ENCODE measurements around the gene SLC25A14.
"Not testable (repeated sequence)": the region's sequence is repeated elsewhere in the genome, so short reads cannot be mapped to it uniquely, and the experiment has no call there.

The SLC25A14 gene

DNA sequence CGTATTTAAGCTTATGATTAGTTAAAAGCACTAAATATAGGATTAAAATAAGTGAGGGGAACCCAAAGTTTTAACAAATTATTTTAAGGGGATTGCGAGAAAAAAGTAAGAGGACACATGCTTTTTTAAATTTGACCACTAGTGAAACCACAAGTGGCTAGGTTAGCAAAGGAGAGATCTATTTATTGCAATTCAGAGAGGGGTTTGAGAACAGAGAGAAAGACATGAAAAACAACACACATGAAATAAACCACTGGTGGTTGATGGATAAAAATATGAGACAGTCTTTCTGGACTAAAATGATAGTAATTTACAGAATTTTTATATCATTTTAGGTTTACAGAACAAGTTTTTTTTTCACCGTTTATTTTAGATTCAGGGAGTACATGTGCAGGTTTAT is 11.8 kb downstream of the SLC25A14 start:
- DNase-seq (ENCODE audit: insufficient read length, low spot score) (no peak), FAIRE-seq (no peak)
- TF ChIP-seq POU2F2 (IDR thresholded peaks at IDR 0.05; ENCODE audit: low read depth, low read length) = no peak
- no peak for TF ChIP-seq TAF1 (IDR thresholded peaks at IDR 0.05; ENCODE audit: low read depth, low read length)
- no peak for TF ChIP-seq POLR2AphosphoS5 (IDR thresholded peaks at IDR 0.05; ENCODE audit: low read depth, low read length)

DNA sequence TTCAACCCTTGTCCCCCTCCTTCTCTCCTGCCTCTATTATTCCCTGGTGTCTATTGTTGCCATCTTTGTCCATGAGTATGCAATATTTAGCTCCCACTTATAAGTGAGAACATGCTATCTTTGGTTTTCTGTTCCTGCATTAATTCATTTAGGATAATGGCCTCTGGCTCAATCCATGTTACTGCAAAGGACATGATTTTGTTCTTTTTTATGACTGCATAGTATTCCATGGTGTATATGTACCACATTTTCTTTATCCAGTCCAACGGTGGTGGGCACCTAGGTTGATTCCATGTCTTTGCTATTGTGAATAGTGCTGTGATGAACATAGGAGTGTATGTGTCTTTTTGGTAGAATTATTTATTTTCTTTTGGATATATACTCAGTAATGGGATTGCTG is 12.3 kb downstream of the SLC25A14 start:
- DNase-seq (ENCODE audit: insufficient read length, low spot score); FAIRE-seq: not testable (repeated sequence)

DNA sequence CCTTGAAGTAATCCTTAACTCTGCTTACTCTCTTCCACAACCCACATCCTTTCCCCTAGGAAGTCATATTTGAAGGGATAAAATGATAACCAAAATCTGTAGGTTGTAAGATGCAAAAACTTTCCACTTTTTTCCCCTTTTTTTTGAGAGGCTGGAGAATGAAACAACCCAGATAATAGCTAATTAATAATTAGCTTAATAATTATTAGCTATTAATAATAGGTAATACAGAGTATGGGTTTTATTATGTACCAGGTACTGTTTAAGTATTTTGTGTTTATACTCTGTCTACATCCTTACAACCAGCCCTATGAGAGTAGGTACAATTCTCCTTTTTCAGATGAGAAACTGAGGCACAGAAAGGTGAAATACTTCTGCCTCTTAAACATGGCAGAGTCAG is 36.4 kb downstream of the SLC25A14 start:
- DNase-seq (ENCODE audit: insufficient read length, low spot score) = no peak
- no peak for FAIRE-seq
- TF ChIP-seq TAF1 (IDR thresholded peaks at IDR 0.05; ENCODE audit: low read depth, low read length) (no peak), SPI1 (IDR thresholded peaks at IDR 0.05; ENCODE audit: low read depth, low read length) (no peak), POLR2AphosphoS5 (IDR thresholded peaks at IDR 0.05; ENCODE audit: low read depth, low read length) (no peak), POLR2A (IDR thresholded peaks at IDR 0.05; ENCODE audit: low read depth, low read length) (no peak), POU2F2 (IDR thresholded peaks at IDR 0.05; ENCODE audit: low read depth, low read length) (no peak)

DNA sequence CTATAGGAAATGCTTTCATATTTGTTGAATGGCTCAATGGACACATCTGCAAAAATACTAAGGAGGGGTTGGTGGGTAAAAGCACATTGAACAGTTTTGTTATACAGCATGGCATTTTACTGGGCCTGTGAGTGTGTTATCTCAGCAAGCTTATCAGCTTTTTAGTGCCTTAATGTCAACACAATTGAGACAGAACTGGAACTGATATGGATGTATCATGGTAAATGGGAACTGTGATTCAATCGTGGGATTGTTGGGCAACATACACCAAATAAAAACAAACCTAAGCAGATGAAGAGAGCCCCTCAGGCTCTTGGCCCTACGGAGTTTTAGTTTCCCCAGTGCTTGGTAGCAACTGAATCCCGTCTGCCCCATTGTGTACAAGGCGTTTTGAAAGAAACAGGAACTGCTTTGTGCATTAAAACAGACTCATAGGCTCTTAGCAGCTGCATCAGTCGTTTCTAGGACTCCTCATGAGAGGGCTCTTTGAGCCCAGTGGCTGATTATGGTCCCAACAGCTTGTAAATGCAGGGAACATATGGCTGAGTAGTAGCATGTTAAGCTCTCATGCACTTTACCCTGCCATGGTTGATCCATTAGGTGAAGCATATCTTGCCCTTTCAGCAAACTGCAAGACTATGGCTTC is 38.4 kb downstream of the SLC25A14 start:
- TF ChIP-seq POLR2A (IDR thresholded peaks at IDR 0.05; ENCODE audit: low read depth, low read length) (no peak), SPI1 (IDR thresholded peaks at IDR 0.05; ENCODE audit: low read depth, low read length) (no peak), POLR2AphosphoS5 (IDR thresholded peaks at IDR 0.05; ENCODE audit: low read depth, low read length) (no peak), TAF1 (IDR thresholded peaks at IDR 0.05; ENCODE audit: low read depth, low read length) (no peak), PAX5 (IDR thresholded peaks at IDR 0.05; ENCODE audit: insufficient read depth, low read length, severe bottlenecking) (no peak), POU2F2 (IDR thresholded peaks at IDR 0.05; ENCODE audit: low read depth, low read length) (no peak)
- no peak for FAIRE-seq

DNA sequence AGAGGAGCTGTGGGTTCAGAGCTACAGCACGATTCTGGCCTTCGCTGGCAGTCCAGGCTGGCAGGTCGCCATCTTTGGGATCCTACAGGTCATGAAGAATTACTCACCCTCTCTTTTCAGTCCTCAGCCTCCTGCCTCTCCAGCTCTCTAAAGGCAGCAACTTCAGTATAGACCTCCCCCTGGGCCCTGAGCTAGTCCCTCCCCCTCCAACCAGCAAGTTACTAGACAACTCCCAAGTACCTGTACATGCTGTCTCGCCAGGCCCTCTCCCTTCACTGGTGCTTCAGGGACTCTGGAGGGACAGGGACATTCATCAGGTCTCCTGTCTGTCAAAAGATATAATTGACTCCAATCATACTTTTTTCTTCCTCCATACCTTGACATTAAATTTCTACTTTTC is 45.8 kb downstream of the SLC25A14 start, which contains the start of gene GPR119:
Gene GPR119 (minus strand): TSS at position 155 of the 400 bp plus-strand sequence. CDS start 227 bp downstream, outside the sequence.
- TF ChIP-seq PAX5 (IDR thresholded peaks at IDR 0.05; ENCODE audit: insufficient read depth, low read length, severe bottlenecking) = no peak
- no peak for TF ChIP-seq POLR2A (IDR thresholded peaks at IDR 0.05; ENCODE audit: low read depth, low read length)
- TF ChIP-seq TAF1 (IDR thresholded peaks at IDR 0.05; ENCODE audit: low read depth, low read length) = no peak
- TF ChIP-seq SPI1 (IDR thresholded peaks at IDR 0.05; ENCODE audit: low read depth, low read length) = no peak
- no peak for TF ChIP-seq POLR2AphosphoS5 (IDR thresholded peaks at IDR 0.05; ENCODE audit: low read depth, low read length)
- no peak for TF ChIP-seq POU2F2 (IDR thresholded peaks at IDR 0.05; ENCODE audit: low read depth, low read length)
- no peak for DNase-seq (ENCODE audit: insufficient read length, low spot score)
- FAIRE-seq = no peak

More for the DNA sequence above, 38.4 kb downstream of the SLC25A14 start:
- no peak for DNase-seq (ENCODE audit: insufficient read length, low spot score)

DNA sequence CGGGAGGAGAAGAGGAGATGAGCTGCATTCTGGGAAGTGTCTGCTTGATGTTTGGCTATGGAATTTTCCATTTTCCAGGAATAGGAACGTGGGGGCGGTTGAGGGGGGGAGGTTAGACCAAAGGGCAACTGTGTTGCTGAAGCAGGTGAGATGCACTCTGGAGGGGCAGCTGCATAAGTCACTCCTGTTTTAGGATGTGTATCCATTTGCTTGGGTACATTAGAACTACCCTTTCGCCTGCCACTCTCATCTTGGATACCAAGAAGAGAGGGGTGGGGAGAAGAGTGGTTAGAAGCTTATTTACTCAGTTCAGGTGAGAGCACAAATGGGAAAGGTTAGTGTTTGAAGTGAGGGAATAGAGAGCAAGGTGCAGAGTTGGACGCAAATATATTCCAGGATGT is 46.7 kb downstream of the SLC25A14 start:
- TF ChIP-seq POLR2AphosphoS5 (IDR thresholded peaks at IDR 0.05; ENCODE audit: low read depth, low read length) = no peak
- no peak for TF ChIP-seq PAX5 (IDR thresholded peaks at IDR 0.05; ENCODE audit: insufficient read depth, low read length, severe bottlenecking)
- no peak for TF ChIP-seq POU2F2 (IDR thresholded peaks at IDR 0.05; ENCODE audit: low read depth, low read length)
- TF ChIP-seq POLR2A (IDR thresholded peaks at IDR 0.05; ENCODE audit: low read depth, low read length) = no peak
- no peak for TF ChIP-seq TAF1 (IDR thresholded peaks at IDR 0.05; ENCODE audit: low read depth, low read length)
- TF ChIP-seq SPI1 (IDR thresholded peaks at IDR 0.05; ENCODE audit: low read depth, low read length) = no peak
- DNase-seq (ENCODE audit: insufficient read length, low spot score) = no peak
- no peak for FAIRE-seq

DNA sequence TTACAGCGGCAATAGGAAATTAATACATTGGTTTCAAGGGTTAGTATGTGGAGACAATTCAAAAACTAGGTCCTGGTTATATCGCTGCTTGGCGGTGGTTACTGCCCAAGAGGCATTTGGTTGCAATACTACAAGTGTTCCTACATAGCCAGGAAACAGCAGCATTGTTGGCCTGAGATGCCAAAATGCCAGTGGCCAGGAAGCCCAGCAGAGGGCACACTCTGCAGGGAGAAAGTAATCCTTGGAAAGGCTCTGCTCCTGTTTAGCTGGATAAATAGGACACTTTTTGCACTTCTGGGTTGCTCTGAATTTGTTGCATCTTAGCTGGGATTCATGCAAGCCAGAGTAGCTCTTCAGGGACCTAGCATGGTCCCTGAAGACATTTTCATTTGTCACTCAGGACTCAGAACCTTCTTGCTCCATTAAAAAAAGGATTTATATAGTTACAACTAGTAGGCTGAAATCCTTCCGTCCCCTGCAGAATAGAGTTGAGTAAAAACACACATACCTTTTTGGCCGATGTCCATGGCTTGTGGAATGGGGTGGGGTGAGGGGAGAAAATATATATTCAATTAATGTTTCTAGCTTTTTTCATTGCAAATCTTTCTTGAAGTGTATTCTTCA is 53.8 kb downstream of the SLC25A14 start:
- no peak for TF ChIP-seq POLR2A (IDR thresholded peaks at IDR 0.05; ENCODE audit: low read depth, low read length)
- TF ChIP-seq POLR2AphosphoS5 (IDR thresholded peaks at IDR 0.05; ENCODE audit: low read depth, low read length) = no peak
- no peak for TF ChIP-seq TAF1 (IDR thresholded peaks at IDR 0.05; ENCODE audit: low read depth, low read length)
- TF ChIP-seq PAX5 (IDR thresholded peaks at IDR 0.05; ENCODE audit: insufficient read depth, low read length, severe bottlenecking) = no peak
- TF ChIP-seq POU2F2 (IDR thresholded peaks at IDR 0.05; ENCODE audit: low read depth, low read length) = no peak
- TF ChIP-seq SPI1 (IDR thresholded peaks at IDR 0.05; ENCODE audit: low read depth, low read length) = no peak
- DNase-seq (ENCODE audit: insufficient read length, low spot score) = no peak
- no peak for FAIRE-seq

DNA sequence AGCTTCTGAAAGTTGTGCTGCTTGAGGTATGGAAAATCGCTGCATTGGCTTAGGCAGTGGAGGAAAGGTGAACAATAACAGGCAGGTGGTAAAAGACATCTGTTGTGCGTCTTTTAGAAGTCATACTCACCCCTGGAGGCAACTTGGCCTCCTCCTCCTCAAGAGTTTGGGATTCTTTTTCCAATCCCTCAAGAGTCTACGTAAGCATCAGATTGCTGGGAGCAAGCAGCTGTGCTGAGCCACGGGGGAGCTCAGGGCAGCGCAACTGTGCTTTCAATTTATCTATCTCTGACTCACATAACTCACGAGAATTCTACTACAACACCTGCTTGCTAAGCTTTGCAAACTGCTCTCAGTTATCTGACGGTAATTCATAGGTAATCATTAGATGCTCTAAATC is 55.6 kb downstream of the SLC25A14 start:
- FAIRE-seq = no peak
- TF ChIP-seq SPI1 (IDR thresholded peaks at IDR 0.05; ENCODE audit: low read depth, low read length) (no peak), TAF1 (IDR thresholded peaks at IDR 0.05; ENCODE audit: low read depth, low read length) (no peak), POU2F2 (IDR thresholded peaks at IDR 0.05; ENCODE audit: low read depth, low read length) (no peak), POLR2AphosphoS5 (IDR thresholded peaks at IDR 0.05; ENCODE audit: low read depth, low read length) (no peak)
- no peak for DNase-seq (ENCODE audit: insufficient read length, low spot score)

DNA sequence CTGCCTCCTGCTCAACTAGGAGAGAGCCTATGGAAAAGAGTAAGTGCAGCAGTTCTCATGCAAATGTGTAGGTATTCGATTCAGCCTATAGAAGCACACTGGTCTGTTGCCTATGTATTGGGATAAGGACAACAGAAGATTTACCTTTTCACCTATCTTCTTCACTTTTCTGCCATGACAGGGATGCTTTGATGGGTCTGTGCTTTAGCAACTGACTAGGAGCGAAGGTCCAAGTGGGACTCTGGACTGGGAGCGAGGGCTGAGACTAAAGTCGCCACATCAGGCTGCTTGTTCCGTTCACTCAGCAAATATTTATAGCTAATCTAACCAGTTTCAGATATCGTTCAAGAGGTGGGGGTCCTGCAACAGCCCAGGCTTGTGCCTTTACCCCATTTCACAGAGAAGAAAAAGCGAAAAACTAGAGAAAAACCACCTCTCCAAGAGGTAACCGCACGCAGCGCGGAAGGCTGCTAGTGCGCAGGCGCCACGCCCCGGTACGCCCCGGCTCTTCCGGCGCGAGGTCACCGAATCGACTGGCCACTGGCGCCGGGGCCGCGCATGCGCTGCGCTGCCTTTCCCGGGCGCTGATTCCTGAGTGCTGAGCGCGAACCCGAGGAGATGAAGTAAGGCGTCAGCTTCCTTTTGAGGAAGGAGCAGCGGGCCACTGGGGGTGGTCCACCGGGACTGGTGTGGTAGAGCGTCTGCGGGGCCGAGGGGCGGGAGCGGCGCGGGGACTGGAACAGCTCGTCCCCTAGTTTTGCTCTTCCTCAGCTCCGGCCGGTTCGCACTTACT is 61.9 kb downstream of the SLC25A14 start, which contains the start of gene RBMX2:
Gene RBMX2 (plus strand): TSS at position 573 of the 793 bp plus-strand sequence. CDS start 46 bp downstream, at position 619.
- TF ChIP-seq POLR2AphosphoS5 (IDR thresholded peaks at IDR 0.05; ENCODE audit: low read depth, low read length) (peak; percentile 41; the same call in 1 of the 2 replicates), SPI1 (IDR thresholded peaks at IDR 0.05; ENCODE audit: low read depth, low read length) (no peak), POLR2A (IDR thresholded peaks at IDR 0.05; ENCODE audit: low read depth, low read length) (peak; percentile 44; the same call in 1 of the 2 replicates), TAF1 (IDR thresholded peaks at IDR 0.05; ENCODE audit: low read depth, low read length) (no peak), PAX5 (IDR thresholded peaks at IDR 0.05; ENCODE audit: insufficient read depth, low read length, severe bottlenecking) (no peak)
- FAIRE-seq (peak; percentile 97), DNase-seq (ENCODE audit: insufficient read length, low spot score) (peak; percentile 69)
